GM23338 (cell line): Measurements from ENCODE around the gene PTPRA. TPM values are rescaled to one million over a fixed set of nuclear protein-coding genes. Genes with fewer than 3 reads are reported as not detected.

Experiments used
- ATAC-seq: fragments of 200-7000 bp; cut with Tn5 transposase; 3 replicates; pipeline ENCODE4 v1.9.1; 2020
- DNase-seq: peaks from one replicate; pipeline ENCODE4 v3.0.0-alpha.2; 2015; ENCODE audit warnings: low spot score
- H2AFZ ChIP-seq: fragments of 200-600 bp; sonication (generic); 2 replicates; pipeline ENCODE4 v1.8.0; 2016; ENCODE audit warnings: antibody characterized with exemption, mild to moderate bottlenecking, moderate library complexity
- H3F3A ChIP-seq: fragments of 200-600 bp; sonication (generic); replicated peaks from 2 replicates; pipeline ENCODE4 v1.8.0; 2017; ENCODE audit warnings: antibody characterized with exemption, mixed run types, low read depth
- H3K27ac ChIP-seq: fragments of 200-600 bp; sonication (generic); 2 replicates; pipeline ENCODE4 v1.6.1; 2016; ENCODE audit warnings: low read depth
- H3K27me3 ChIP-seq: fragments of 200-600 bp; sonication (generic); 2 replicates; pipeline ENCODE4 v1.8.0; 2016; ENCODE audit warnings: mild to moderate bottlenecking, mixed run types, moderate library complexity; ENCODE audit not compliant: insufficient read depth
- H3K36me3 ChIP-seq: fragments of 200-600 bp; sonication (generic); 2 replicates; pipeline ENCODE4 v1.8.0; 2016; ENCODE audit warnings: mild to moderate bottlenecking; ENCODE audit not compliant: insufficient read depth
- H3K4me1 ChIP-seq: fragments of 200-600 bp; sonication (generic); 2 replicates; pipeline ENCODE4 v1.8.0; 2016; ENCODE audit warnings: mild to moderate bottlenecking, moderate library complexity; ENCODE audit not compliant: insufficient read depth
- H3K4me2 ChIP-seq: fragments of 200-600 bp; sonication (generic); 2 replicates; pipeline ENCODE4 v1.7.1; 2017; ENCODE audit warnings: mixed run types
- H3K4me3 ChIP-seq: fragments of 200-600 bp; sonication (generic); 2 replicates; pipeline ENCODE4 v1.6.1; 2016; ENCODE audit warnings: mixed run types
- H3K79me2 ChIP-seq: fragments of 200-600 bp; sonication (generic); replicated peaks from 2 replicates; pipeline ENCODE4 v1.8.0; 2017; ENCODE audit warnings: mild to moderate bottlenecking; ENCODE audit not compliant: insufficient read depth
- H3K9me2 ChIP-seq: fragments of 200-600 bp; sonication (generic); 2 replicates; pipeline ENCODE4 v1.8.0; 2017; ENCODE audit not compliant: insufficient read depth
- H4K20me1 ChIP-seq: fragments of 200-600 bp; sonication (generic); replicated peaks from 2 replicates; pipeline ENCODE4 v1.8.0; 2017; ENCODE audit warnings: mild to moderate bottlenecking; ENCODE audit not compliant: insufficient read depth
- H3K27ac Mint-ChIP-seq: 2 replicates; pipeline ENCODE4 v1.8.0; 2020; ENCODE audit warnings: inconsistent platforms, mild to moderate bottlenecking, moderate library complexity, mixed read lengths
- H3K27me3 Mint-ChIP-seq: 3 replicates; pipeline ENCODE4 v1.8.0; 2022; ENCODE audit warnings: low read depth, mild to moderate bottlenecking, moderate library complexity, mixed read lengths, inconsistent platforms; ENCODE audit not compliant: insufficient read depth, poor library complexity
- H3K36me3 Mint-ChIP-seq: 3 replicates; pipeline ENCODE4 v1.8.0; 2021; ENCODE audit warnings: low read depth, mild to moderate bottlenecking, inconsistent platforms, moderate library complexity, mixed read lengths
- H3K4me1 Mint-ChIP-seq: 3 replicates; pipeline ENCODE4 v1.8.0; 2020; ENCODE audit warnings: mild to moderate bottlenecking, inconsistent platforms, mixed read lengths
- H3K4me3 Mint-ChIP-seq: 3 replicates; pipeline ENCODE4 v1.8.0; 2021; ENCODE audit warnings: moderate library complexity, mild to moderate bottlenecking, inconsistent platforms, mixed read lengths
- H3K9me3 Mint-ChIP-seq: 3 replicates; pipeline ENCODE4 v1.8.0; 2020; ENCODE audit warnings: moderate library complexity, mild to moderate bottlenecking, inconsistent platforms, mixed read lengths
- EZH2phosphoT487 ChIP-seq: fragments of 200-600 bp; sonication (generic); IDR thresholded peaks from one replicate; pipeline ENCODE4 v1.8.1; 2018; ENCODE audit warnings: antibody characterized with exemption; ENCODE audit not compliant: unreplicated experiment
- JUNB ChIP-seq: IDR thresholded peaks from one replicate; pipeline ENCODE4 v1.6.1; 2016; ENCODE audit warnings: antibody characterized with exemption; ENCODE audit not compliant: unreplicated experiment
- STAT1 ChIP-seq: IDR thresholded peaks from one replicate; pipeline ENCODE4 v1.6.1; 2016; ENCODE audit warnings: antibody characterized with exemption; ENCODE audit not compliant: unreplicated experiment
- ZNF114 ChIP-seq: fragments of 250-450 bp; sonication (Bioruptor Pico); IDR thresholded peaks from 2 replicates; pipeline ENCODE4 v1.5.0; 2020; ENCODE audit warnings: mild to moderate bottlenecking, moderate library complexity
- polyA plus RNA-seq: library from polyadenylated mRNA; unstranded; fragments of >200 nt; fragmentation: Nextera tagmentation; extraction: Ambion mirVana; gene quantifications from 2 replicates; pipeline ENCODE4 v1.2.1, GENCODE V29; 2016
- total RNA-seq: library from RNA; depleted of rRNA; stranded (reverse); fragments of >200 nt; shearing (Covaris generic); gene quantifications from 2 replicates; pipeline ENCODE4 v1.2.3, GENCODE V29; 2014
- TF ChIP-seq, protein P1 (sequence below): IDR thresholded peaks from one replicate; pipeline ENCODE4 v1.6.1; 2018; ENCODE audit warnings: antibody characterized with exemption; ENCODE audit not compliant: unreplicated experiment
- TF ChIP-seq, protein P2 (sequence below), 2 experiments: fragments of 200-600 bp in 1 of 2; sonication (generic) in 1 of 2; conservative IDR thresholded peaks; 2 replicates each; pipeline versions ENCODE4 v1.5.1 to v1.6.1; 2016 to 2017; ENCODE audit warnings: antibody characterized with exemption in 2 of 2, low read depth in 2 of 2, mild to moderate bottlenecking in 2 of 2, moderate library complexity in 1 of 2
- TF ChIP-seq, protein P3 (sequence below): fragments of 250-450 bp; sonication (Bioruptor Pico); IDR thresholded peaks from 2 replicates; pipeline ENCODE4 v1.5.0; 2020; ENCODE audit warnings: mild to moderate bottlenecking, moderate library complexity

Gene PTPRA
- total and polyA plus RNA-seq, 2 experiments from 2014 or later, result 37.8 to 39.3 TPM

DNA sequence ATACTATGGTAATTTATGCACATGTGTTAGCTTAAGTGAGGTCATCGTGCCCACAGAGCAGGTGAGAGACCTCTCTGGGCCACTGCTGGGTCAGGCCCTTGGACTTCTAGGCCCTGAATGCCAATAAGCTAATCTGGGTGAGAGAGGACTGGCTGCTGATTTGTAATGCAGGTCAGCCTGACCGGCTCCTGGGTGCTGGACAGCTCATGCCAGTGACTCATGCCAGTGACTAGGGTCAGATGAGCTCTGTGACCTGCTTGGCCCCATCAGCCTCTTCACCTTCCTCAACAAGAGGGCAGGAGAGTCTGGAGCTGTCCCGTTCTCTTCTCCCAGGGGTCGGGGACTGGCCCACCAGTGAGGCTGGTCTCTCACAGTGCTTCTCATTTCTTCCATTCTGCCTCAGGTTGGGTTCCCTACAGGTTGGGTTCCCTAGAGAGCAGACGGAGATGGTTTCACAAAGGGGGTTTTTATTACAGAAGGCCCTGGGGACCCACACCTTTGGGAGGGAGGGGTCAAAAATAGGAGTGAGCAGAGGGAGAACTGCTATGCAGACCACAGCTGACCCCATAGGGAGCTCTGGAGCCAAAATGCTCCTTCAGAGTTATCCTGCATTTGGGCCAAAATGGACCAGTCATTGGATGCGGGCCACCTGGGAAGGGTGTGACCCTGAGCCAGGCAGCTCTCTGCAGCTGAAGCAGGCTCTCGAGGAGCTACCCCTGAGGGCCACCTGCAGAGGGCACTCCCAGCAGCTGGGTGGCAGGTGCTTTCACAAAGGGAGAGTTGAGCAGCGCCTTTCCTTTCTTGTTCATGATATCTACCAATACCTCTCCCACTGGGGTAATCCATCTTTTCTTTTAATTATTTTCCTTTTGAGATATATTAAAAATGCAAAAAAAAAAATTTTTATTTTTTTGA lies 196.0 kb downstream of the PTPRA start:
- H3K9me3 Mint-ChIP-seq, result no peaks in the 10 kb centered on the region
- H3K36me3 Mint-ChIP-seq, result no peaks in the 10 kb centered on the region
- H3K4me3 Mint-ChIP-seq, result no peak overlapping the region
- H4K20me1 ChIP-seq, result no peaks in the 10 kb centered on the region
- peaks cover 14% of the 10 kb centered on the region for H3K4me1 Mint-ChIP-seq
- peaks cover 28% of the 10 kb centered on the region for H3K27me3 Mint-ChIP-seq
- H3F3A ChIP-seq, result 0 out of 2 replicates have a peak, but pooled peaks cover 3% of the 10 kb centered on the region
- H3K9me2 ChIP-seq, result 0 out of 2 replicates have a peak, but pooled peaks cover 3% of the 10 kb centered on the region
- H3K4me1 ChIP-seq, result peaks cover 7% of the 10 kb centered on the region; the same call in 1 of the 2 replicates
- no peaks in the 10 kb centered on the region for H3K36me3 ChIP-seq
- H3K27ac Mint-ChIP-seq, result no peak overlapping the region
- no peak overlapping the region for H3K27ac ChIP-seq
- no peak overlapping the region for H3K4me3 ChIP-seq
- DNase-seq (peak; percentile 59), ATAC-seq (peak; percentile 26)
- TF ChIP-seq JUNB, result no peak
- TF ChIP-seq STAT1, result no peak
- TF ChIP-seq, protein P1, sequence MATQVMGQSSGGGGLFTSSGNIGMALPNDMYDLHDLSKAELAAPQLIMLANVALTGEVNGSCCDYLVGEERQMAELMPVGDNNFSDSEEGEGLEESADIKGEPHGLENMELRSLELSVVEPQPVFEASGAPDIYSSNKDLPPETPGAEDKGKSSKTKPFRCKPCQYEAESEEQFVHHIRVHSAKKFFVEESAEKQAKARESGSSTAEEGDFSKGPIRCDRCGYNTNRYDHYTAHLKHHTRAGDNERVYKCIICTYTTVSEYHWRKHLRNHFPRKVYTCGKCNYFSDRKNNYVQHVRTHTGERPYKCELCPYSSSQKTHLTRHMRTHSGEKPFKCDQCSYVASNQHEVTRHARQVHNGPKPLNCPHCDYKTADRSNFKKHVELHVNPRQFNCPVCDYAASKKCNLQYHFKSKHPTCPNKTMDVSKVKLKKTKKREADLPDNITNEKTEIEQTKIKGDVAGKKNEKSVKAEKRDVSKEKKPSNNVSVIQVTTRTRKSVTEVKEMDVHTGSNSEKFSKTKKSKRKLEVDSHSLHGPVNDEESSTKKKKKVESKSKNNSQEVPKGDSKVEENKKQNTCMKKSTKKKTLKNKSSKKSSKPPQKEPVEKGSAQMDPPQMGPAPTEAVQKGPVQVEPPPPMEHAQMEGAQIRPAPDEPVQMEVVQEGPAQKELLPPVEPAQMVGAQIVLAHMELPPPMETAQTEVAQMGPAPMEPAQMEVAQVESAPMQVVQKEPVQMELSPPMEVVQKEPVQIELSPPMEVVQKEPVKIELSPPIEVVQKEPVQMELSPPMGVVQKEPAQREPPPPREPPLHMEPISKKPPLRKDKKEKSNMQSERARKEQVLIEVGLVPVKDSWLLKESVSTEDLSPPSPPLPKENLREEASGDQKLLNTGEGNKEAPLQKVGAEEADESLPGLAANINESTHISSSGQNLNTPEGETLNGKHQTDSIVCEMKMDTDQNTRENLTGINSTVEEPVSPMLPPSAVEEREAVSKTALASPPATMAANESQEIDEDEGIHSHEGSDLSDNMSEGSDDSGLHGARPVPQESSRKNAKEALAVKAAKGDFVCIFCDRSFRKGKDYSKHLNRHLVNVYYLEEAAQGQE, result no peak
- TF ChIP-seq, protein P2, sequence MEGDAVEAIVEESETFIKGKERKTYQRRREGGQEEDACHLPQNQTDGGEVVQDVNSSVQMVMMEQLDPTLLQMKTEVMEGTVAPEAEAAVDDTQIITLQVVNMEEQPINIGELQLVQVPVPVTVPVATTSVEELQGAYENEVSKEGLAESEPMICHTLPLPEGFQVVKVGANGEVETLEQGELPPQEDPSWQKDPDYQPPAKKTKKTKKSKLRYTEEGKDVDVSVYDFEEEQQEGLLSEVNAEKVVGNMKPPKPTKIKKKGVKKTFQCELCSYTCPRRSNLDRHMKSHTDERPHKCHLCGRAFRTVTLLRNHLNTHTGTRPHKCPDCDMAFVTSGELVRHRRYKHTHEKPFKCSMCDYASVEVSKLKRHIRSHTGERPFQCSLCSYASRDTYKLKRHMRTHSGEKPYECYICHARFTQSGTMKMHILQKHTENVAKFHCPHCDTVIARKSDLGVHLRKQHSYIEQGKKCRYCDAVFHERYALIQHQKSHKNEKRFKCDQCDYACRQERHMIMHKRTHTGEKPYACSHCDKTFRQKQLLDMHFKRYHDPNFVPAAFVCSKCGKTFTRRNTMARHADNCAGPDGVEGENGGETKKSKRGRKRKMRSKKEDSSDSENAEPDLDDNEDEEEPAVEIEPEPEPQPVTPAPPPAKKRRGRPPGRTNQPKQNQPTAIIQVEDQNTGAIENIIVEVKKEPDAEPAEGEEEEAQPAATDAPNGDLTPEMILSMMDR (conservative IDR thresholded peaks at IDR 0.05; ENCODE audit: low read depth in 2 of 2), result peak; percentile 48 to 70
- no peaks in the 10 kb centered on the region for H3K79me2 ChIP-seq
- peaks cover 39% of the 10 kb centered on the region for H3K27me3 ChIP-seq
- H2AFZ ChIP-seq, result no peak overlapping the region
- H3K4me2 ChIP-seq, result no peak overlapping the region

DNA sequence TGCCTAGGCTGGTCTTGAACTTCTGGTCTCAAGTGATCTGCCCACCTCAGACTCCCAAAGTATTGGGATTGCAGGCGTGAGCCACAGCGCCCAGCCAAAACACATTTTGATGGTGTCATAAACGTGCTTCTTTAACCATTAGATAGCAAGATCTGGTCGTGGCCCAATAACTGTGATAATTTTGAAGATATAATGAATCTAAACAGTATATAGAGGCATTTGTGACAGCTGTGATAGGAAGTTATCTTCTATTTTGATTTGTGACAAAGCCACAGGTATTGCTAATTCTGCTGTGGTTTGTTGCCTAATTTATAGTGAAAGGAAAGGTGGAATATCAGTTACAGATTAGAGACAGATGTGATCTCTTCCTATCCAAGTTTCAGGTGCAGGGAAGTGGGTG lies 197.4 kb downstream of the PTPRA start:
- H2AFZ ChIP-seq, result no peak overlapping the region
- H3K9me2 ChIP-seq, result 0 out of 2 replicates have a peak, but pooled peaks cover 3% of the 10 kb centered on the region
- H3K79me2 ChIP-seq, result no peaks in the 10 kb centered on the region
- Mint-ChIP-seq H3K27ac (no peak overlapping the region), H3K9me3 (no peaks in the 10 kb centered on the region), H3K4me3 (peak overlapping the region; percentile 70; the same call in 1 of the 3 replicates), H3K36me3 (no peaks in the 10 kb centered on the region), H3K27me3 (peaks cover 28% of the 10 kb centered on the region), H3K4me1 (peaks cover 23% of the 10 kb centered on the region)
- H3K36me3 ChIP-seq, result no peaks in the 10 kb centered on the region
- DNase-seq, result no peak
- peaks cover 7% of the 10 kb centered on the region; the same call in 1 of the 2 replicates for H3K4me1 ChIP-seq
- TF ChIP-seq, protein P3, sequence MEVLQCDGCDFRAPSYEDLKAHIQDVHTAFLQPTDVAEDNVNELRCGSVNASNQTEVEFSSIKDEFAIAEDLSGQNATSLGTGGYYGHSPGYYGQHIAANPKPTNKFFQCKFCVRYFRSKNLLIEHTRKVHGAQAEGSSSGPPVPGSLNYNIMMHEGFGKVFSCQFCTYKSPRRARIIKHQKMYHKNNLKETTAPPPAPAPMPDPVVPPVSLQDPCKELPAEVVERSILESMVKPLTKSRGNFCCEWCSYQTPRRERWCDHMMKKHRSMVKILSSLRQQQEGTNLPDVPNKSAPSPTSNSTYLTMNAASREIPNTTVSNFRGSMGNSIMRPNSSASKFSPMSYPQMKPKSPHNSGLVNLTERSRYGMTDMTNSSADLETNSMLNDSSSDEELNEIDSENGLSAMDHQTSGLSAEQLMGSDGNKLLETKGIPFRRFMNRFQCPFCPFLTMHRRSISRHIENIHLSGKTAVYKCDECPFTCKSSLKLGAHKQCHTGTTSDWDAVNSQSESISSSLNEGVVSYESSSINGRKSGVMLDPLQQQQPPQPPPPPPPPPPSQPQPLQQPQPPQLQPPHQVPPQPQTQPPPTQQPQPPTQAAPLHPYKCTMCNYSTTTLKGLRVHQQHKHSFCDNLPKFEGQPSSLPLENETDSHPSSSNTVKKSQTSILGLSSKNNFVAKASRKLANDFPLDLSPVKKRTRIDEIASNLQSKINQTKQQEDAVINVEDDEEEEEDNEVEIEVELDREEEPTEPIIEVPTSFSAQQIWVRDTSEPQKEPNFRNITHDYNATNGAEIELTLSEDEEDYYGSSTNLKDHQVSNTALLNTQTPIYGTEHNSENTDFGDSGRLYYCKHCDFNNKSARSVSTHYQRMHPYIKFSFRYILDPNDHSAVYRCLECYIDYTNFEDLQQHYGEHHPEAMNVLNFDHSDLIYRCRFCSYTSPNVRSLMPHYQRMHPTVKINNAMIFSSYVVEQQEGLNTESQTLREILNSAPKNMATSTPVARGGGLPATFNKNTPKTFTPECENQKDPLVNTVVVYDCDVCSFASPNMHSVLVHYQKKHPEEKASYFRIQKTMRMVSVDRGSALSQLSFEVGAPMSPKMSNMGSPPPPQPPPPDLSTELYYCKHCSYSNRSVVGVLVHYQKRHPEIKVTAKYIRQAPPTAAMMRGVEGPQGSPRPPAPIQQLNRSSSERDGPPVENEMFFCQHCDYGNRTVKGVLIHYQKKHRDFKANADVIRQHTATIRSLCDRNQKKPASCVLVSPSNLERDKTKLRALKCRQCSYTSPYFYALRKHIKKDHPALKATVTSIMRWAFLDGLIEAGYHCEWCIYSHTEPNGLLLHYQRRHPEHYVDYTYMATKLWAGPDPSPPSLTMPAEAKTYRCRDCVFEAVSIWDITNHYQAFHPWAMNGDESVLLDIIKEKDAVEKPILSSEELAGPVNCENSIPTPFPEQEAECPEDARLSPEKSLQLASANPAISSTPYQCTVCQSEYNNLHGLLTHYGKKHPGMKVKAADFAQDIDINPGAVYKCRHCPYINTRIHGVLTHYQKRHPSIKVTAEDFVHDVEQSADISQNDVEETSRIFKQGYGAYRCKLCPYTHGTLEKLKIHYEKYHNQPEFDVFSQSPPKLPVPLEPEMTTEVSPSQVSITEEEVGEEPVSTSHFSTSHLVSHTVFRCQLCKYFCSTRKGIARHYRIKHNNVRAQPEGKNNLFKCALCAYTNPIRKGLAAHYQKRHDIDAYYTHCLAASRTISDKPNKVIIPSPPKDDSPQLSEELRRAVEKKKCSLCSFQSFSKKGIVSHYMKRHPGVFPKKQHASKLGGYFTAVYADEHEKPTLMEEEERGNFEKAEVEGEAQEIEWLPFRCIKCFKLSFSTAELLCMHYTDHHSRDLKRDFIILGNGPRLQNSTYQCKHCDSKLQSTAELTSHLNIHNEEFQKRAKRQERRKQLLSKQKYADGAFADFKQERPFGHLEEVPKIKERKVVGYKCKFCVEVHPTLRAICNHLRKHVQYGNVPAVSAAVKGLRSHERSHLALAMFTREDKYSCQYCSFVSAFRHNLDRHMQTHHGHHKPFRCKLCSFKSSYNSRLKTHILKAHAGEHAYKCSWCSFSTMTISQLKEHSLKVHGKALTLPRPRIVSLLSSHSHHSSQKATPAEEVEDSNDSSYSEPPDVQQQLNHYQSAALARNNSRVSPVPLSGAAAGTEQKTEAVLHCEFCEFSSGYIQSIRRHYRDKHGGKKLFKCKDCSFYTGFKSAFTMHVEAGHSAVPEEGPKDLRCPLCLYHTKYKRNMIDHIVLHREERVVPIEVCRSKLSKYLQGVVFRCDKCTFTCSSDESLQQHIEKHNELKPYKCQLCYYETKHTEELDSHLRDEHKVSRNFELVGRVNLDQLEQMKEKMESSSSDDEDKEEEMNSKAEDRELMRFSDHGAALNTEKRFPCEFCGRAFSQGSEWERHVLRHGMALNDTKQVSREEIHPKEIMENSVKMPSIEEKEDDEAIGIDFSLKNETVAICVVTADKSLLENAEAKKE, result no peak
- TF ChIP-seq ZNF114, result no peak
- no peak for TF ChIP-seq EZH2phosphoT487
- no peak overlapping the region for H3K4me3 ChIP-seq
- peaks cover 42% of the 10 kb centered on the region for H3K27me3 ChIP-seq
- no peak overlapping the region for H3K27ac ChIP-seq
- H4K20me1 ChIP-seq, result no peaks in the 10 kb centered on the region
- H3K4me2 ChIP-seq, result no peak overlapping the region
- no peak for ATAC-seq
- 0 out of 2 replicates have a peak, but pooled peaks cover 3% of the 10 kb centered on the region for H3F3A ChIP-seq
